ENCODE data around the gene ELAVL2.

- TF ChIP-seq TFCP2L1 (CRISPR knock-in tag; IDR thresholded peaks at IDR 0.05), result no peak
- no peak for TF ChIP-seq REST (IDR thresholded peaks at IDR 0.05)
- no peak for TF ChIP-seq MAZ (IDR thresholded peaks at IDR 0.05; ENCODE audit: borderline replicate concordance, low read depth, low read length)
- no peak for TF ChIP-seq CTCF (IDR thresholded peaks at IDR 0.05)
- TF ChIP-seq EHMT2 (IDR thresholded peaks at IDR 0.05; ENCODE audit: low read depth), result no peak
- no peak for TF ChIP-seq MAX (IDR thresholded peaks at IDR 0.05)
- TF ChIP-seq RCOR1 (IDR thresholded peaks at IDR 0.05; ENCODE audit: low read depth, low read length), result no peak
- no peak for TF ChIP-seq CHD2 (IDR thresholded peaks at IDR 0.05; ENCODE audit: low read length, partially characterized antibody)
- no peak for TF ChIP-seq FOSL2 (IDR thresholded peaks at IDR 0.05)
- no peak for TF ChIP-seq FOSL2 (CRISPR knock-in tag; IDR thresholded peaks at IDR 0.05)
- no peak for TF ChIP-seq PHF8 (IDR thresholded peaks at IDR 0.05; ENCODE audit: borderline replicate concordance, low read depth)
Observed at GRCh38 chr9:23777328-23777727, 48.7 kb downstream of the ELAVL2 start.
